ENCODE measurements around the gene CGNL1. TPM values are rescaled to one million over a fixed set of nuclear protein-coding genes. Genes with fewer than 3 reads are reported as not detected.

Gene CGNL1
- polyA plus RNA-seq, 2 of the 4 experiments (the other 2 are of a cell fraction): 1.4 to 1.8 TPM

GRCh38 chr15:57575363-57575762 is 199.1 kb downstream of the CGNL1 start:
- ChIA-PET POLR2A (no interaction called here), CTCF (interaction anchor here (1.8 to 4.3 kb wide), 4 partner anchors 9 to 36 kb away, joined by 5 to 28 read pairs (median 10); no protein-coding TSS in a partner anchor)
- Histone ChIP-seq H3K27ac (no peak overlapping the region), H3K4me2 (no peak overlapping the region), H3K4me3 (no peak overlapping the region), H3K4me1 (peaks cover 13% of the 10 kb centered on the region), H3K9me3 (no peaks in the 10 kb centered on the region)
- FAIRE-seq: no peak
- WGBS (ENCODE audit: missing lambda C conversion rate): 61% methylated on average over 5 of the region's 5 CpGs
- ATAC-seq: no peak
- DNase-seq (ENCODE audit: low read depth in 1 of 2, low spot score in 1 of 2): no peak
- TF ChIP-seq RAD21 (conservative IDR thresholded peaks at IDR 0.05 in 1 of 2, IDR thresholded peaks at IDR 0.05 in 1 of 2) (no peak), CTCF (IDR thresholded peaks at IDR 0.05) (no peak), E2F6 (IDR thresholded peaks at IDR 0.05; ENCODE audit: borderline replicate concordance, low read depth) (no peak), MAZ (IDR thresholded peaks at IDR 0.05; ENCODE audit: borderline replicate concordance, low read depth, low read length) (no peak), ZNF302 (CRISPR knock-in tag; IDR thresholded peaks at IDR 0.05) (no peak), PBX3 (IDR thresholded peaks at IDR 0.05) (no peak), CBX8 (IDR thresholded peaks at IDR 0.05) (no peak), RARB (CRISPR knock-in tag; IDR thresholded peaks at IDR 0.05) (no peak), ZSCAN20 (CRISPR knock-in tag; IDR thresholded peaks at IDR 0.05) (no peak), EHF (CRISPR knock-in tag; IDR thresholded peaks at IDR 0.05) (no peak), MAFK (IDR thresholded peaks at IDR 0.05; ENCODE audit: partially characterized antibody) (no peak), BHLHE40 (IDR thresholded peaks at IDR 0.05; ENCODE audit: low read depth, low read length) (no peak), POLR2A (IDR thresholded peaks at IDR 0.05; ENCODE audit: low read length) (no peak), EP300 (IDR thresholded peaks at IDR 0.05) (no peak), NFE2L2 (conservative IDR thresholded peaks at IDR 0.05; ENCODE audit: low read length) (no peak), JUNB (IDR thresholded peaks at IDR 0.05) (no peak), JUN (IDR thresholded peaks at IDR 0.05) (no peak), HMGXB4 (CRISPR knock-in tag; IDR thresholded peaks at IDR 0.05; ENCODE audit: borderline replicate concordance) (no peak), FOSL2 (IDR thresholded peaks at IDR 0.05) (no peak), FOSL2 (CRISPR knock-in tag; IDR thresholded peaks at IDR 0.05) (no peak)

- ChIA-PET CTCF (interaction anchor here (1.0 to 2.3 kb wide), 4 partner anchors 10 to 19 kb away, joined by 3 to 8 read pairs (median 4); no protein-coding TSS in a partner anchor), POLR2A (no interaction called here)
- ATAC-seq: no peak
- H3K4me2 ChIP-seq: no peak overlapping the region
- peaks cover 14% of the 10 kb centered on the region for H3K9me3 ChIP-seq
- FAIRE-seq: no peak
- H3K4me1 ChIP-seq: no peaks in the 10 kb centered on the region
- no peak overlapping the region for H3K4me3 ChIP-seq
- 46% methylated on average over 6 of the region's 6 CpGs for WGBS (ENCODE audit: missing lambda C conversion rate)
- H3K27ac ChIP-seq: no peak overlapping the region
- no peak for DNase-seq (ENCODE audit: low read depth in 1 of 2, low spot score in 1 of 2)
- TF ChIP-seq ZNF302 (CRISPR knock-in tag; IDR thresholded peaks at IDR 0.05): no peak
- no peak for TF ChIP-seq JUN (IDR thresholded peaks at IDR 0.05)
- TF ChIP-seq HOXB13 (CRISPR knock-in tag; IDR thresholded peaks at IDR 0.05; ENCODE audit: low read depth): no peak
- no peak for TF ChIP-seq EP300 (IDR thresholded peaks at IDR 0.05)
- TF ChIP-seq RNF2 (IDR thresholded peaks at IDR 0.05; ENCODE audit: borderline replicate concordance, low read depth): no peak
- TF ChIP-seq RFX5 (IDR thresholded peaks at IDR 0.05): no peak
- TF ChIP-seq RCOR1 (IDR thresholded peaks at IDR 0.05; ENCODE audit: low read depth, low read length): no peak
- no peak for TF ChIP-seq SREBF2 (IDR thresholded peaks at IDR 0.05)
- TF ChIP-seq TFCP2L1 (CRISPR knock-in tag; IDR thresholded peaks at IDR 0.05): no peak
Observed at GRCh38 chr15:57578288-57578900, 202.1 kb downstream of the CGNL1 start.
